Osteoblast (primary cell): Measurements from ENCODE around the gene F2RL1. TPM values are rescaled to one million over a fixed set of nuclear protein-coding genes. Genes with fewer than 3 reads are reported as not detected.

ENCODE experiments used
- DNase-seq: peaks from one replicate; pipeline ENCODE4 v3.0.0; 2011; ENCODE audit warnings: low spot score, mixed read lengths; ENCODE audit not compliant: insufficient read length; ENCODE audit errors: missing footprints
- H2AFZ ChIP-seq: 2 replicates; pipeline ENCODE4 v1.6.0; 2011; ENCODE audit warnings: mild to moderate bottlenecking, low read length
- H3K27ac ChIP-seq: 2 replicates; pipeline ENCODE4 v1.5.1; 2011; ENCODE audit warnings: mild to moderate bottlenecking, low read depth, low read length, moderate library complexity
- H3K27me3 ChIP-seq: 2 replicates; pipeline ENCODE4 v1.6.0; 2012; ENCODE audit warnings: mild to moderate bottlenecking, control low read depth, inconsistent platforms, low read length, moderate library complexity; ENCODE audit not compliant: insufficient read depth
- H3K36me3 ChIP-seq: 2 replicates; pipeline ENCODE4 v1.5.1; 2011; ENCODE audit warnings: mild to moderate bottlenecking, low read length, control low read depth, moderate library complexity; ENCODE audit not compliant: insufficient read depth
- H3K4me1 ChIP-seq: 2 replicates; pipeline ENCODE4 v1.5.1; 2011; ENCODE audit warnings: mild to moderate bottlenecking, low read length, control low read depth, moderate library complexity; ENCODE audit not compliant: insufficient read depth
- H3K4me2 ChIP-seq: 2 replicates; pipeline ENCODE4 v1.6.0; 2011; ENCODE audit warnings: mild to moderate bottlenecking, low read length; ENCODE audit not compliant: insufficient read depth
- H3K4me3 ChIP-seq: fragments of 200-600 bp; sonication (generic); 3 replicates; pipeline ENCODE4 v1.5.1; 2012; ENCODE audit warnings: mild to moderate bottlenecking, low read length, inconsistent platforms; ENCODE audit not compliant: insufficient read depth
- H3K79me2 ChIP-seq: 2 replicates; pipeline ENCODE4 v1.6.0; 2012; ENCODE audit warnings: mild to moderate bottlenecking, low read length, control low read depth, inconsistent platforms; ENCODE audit not compliant: insufficient read depth
- H3K9me3 ChIP-seq: 2 replicates; pipeline ENCODE4 v1.5.1; 2011; ENCODE audit warnings: low read depth, low read length, control low read depth
- H4K20me1 ChIP-seq: 2 replicates; pipeline ENCODE4 v1.6.0; 2012; ENCODE audit warnings: mild to moderate bottlenecking, low read length, control low read depth; ENCODE audit not compliant: insufficient read depth
- total RNA-seq: library from RNA; depleted of rRNA; stranded (reverse); fragments of >200 nt; gene quantifications from 2 replicates; pipeline ENCODE4 v1.2.3, GENCODE V29; 2012
- TF ChIP-seq, protein P1 (sequence below): IDR thresholded peaks from 2 replicates; pipeline ENCODE4 v1.5.1; 2011; ENCODE audit warnings: mild to moderate bottlenecking, low read depth, low read length, moderate library complexity; ENCODE audit errors: extremely low read depth

F2RL1 gene
- total RNA-seq, 1 donor = 1.8 TPM

DNA sequence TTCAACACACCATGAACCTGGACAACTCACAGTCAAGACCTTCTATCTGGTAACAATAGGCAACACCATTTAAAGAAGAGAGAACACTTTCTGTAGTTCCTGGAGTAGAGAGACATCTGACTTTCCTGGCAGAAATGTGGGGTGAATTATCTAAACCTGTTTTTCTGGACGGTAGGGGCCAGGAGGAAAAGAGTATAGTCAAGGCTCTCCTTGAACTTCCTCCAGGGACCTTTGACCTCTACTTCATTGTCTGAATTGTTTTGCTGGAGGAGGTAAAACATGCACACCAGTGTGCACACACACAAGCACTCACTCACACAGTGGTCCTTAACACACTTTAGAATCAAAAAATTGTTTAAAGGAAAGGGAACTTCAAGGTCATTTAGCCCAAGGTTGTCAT, 44.2 kb downstream of the F2RL1 start:
- TF ChIP-seq, protein P1, sequence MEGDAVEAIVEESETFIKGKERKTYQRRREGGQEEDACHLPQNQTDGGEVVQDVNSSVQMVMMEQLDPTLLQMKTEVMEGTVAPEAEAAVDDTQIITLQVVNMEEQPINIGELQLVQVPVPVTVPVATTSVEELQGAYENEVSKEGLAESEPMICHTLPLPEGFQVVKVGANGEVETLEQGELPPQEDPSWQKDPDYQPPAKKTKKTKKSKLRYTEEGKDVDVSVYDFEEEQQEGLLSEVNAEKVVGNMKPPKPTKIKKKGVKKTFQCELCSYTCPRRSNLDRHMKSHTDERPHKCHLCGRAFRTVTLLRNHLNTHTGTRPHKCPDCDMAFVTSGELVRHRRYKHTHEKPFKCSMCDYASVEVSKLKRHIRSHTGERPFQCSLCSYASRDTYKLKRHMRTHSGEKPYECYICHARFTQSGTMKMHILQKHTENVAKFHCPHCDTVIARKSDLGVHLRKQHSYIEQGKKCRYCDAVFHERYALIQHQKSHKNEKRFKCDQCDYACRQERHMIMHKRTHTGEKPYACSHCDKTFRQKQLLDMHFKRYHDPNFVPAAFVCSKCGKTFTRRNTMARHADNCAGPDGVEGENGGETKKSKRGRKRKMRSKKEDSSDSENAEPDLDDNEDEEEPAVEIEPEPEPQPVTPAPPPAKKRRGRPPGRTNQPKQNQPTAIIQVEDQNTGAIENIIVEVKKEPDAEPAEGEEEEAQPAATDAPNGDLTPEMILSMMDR = no peak
- no peaks in the 10 kb centered on the region for H3K79me2 ChIP-seq
- no peaks in the 10 kb centered on the region for H3K36me3 ChIP-seq
- H3K4me1 ChIP-seq = no peaks in the 10 kb centered on the region
- no peak overlapping the region for H3K27ac ChIP-seq
- H4K20me1 ChIP-seq = no peaks in the 10 kb centered on the region
- H3K4me3 ChIP-seq = no peak overlapping the region
- H2AFZ ChIP-seq = no peak overlapping the region
- no peaks in the 10 kb centered on the region for H3K9me3 ChIP-seq
- DNase-seq = no peak
- no peak overlapping the region for H3K4me2 ChIP-seq
- no peaks in the 10 kb centered on the region for H3K27me3 ChIP-seq

DNA sequence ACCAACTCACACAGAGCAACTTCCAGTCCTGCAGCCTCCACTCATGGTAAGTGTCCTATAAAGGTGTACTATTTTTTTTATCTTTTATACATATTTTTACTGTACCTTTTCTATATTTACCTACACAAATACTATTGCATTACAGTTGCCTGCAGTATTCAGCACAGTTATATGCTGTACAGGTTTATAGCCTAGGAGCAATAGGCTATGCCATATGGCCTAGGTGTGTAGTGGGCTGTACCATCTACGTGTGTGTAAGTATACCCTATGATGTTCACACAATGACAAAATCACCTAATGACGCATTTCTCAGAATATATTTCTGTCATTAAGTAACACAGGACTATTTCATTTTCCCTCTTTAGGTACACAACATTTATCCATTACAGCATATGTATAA, 47.7 kb downstream of the F2RL1 start:
- no peak overlapping the region for H3K4me3 ChIP-seq
- no peaks in the 10 kb centered on the region for H4K20me1 ChIP-seq
- H3K27ac ChIP-seq = no peak overlapping the region
- no peaks in the 10 kb centered on the region for H3K27me3 ChIP-seq
- no peak overlapping the region for H2AFZ ChIP-seq
- TF ChIP-seq, protein P1 = no peak
- no peaks in the 10 kb centered on the region for H3K36me3 ChIP-seq
- no peaks in the 10 kb centered on the region for H3K4me1 ChIP-seq
- no peak overlapping the region for H3K4me2 ChIP-seq
- H3K79me2 ChIP-seq = no peaks in the 10 kb centered on the region
- no peaks in the 10 kb centered on the region for H3K9me3 ChIP-seq
- DNase-seq = no peak

- Histone ChIP-seq H3K9me3 (no peaks in the 10 kb centered on the region), H2AFZ (no peak overlapping the region), H4K20me1 (no peaks in the 10 kb centered on the region), H3K27ac (no peak overlapping the region), H3K27me3 (no peaks in the 10 kb centered on the region), H3K79me2 (no peaks in the 10 kb centered on the region), H3K4me2 (no peak overlapping the region), H3K4me3 (no peak overlapping the region), H3K4me1 (no peaks in the 10 kb centered on the region), H3K36me3 (no peaks in the 10 kb centered on the region)
- TF ChIP-seq, protein P1 = no peak
- no peak for DNase-seq
Measured at GRCh38 chr5:76867038-76867437, 48.2 kb downstream of the F2RL1 start.

GRCh38 chr5:76867827-76868693, 49.2 kb downstream of the F2RL1 start:
- Histone ChIP-seq H2AFZ (no peak overlapping the region), H3K9me3 (no peaks in the 10 kb centered on the region), H3K27ac (no peak overlapping the region), H3K4me2 (no peak overlapping the region), H3K4me1 (no peaks in the 10 kb centered on the region), H3K4me3 (no peak overlapping the region), H3K36me3 (no peaks in the 10 kb centered on the region), H4K20me1 (no peaks in the 10 kb centered on the region), H3K79me2 (no peaks in the 10 kb centered on the region), H3K27me3 (no peaks in the 10 kb centered on the region)
- peak; percentile 92 for DNase-seq
- TF ChIP-seq, protein P1 = peak; percentile 88
